Liver (tissue), 3 donors: ENCODE results near the gene MEOX1.

Experiments used
- ATF3 ChIP-seq: IDR thresholded peaks from 2 replicates; pipeline ENCODE4 v1.6.1; 2016; ENCODE audit warnings: antibody characterized with exemption
- CTCF ChIP-seq: fragments of 150-350 bp; IDR thresholded peaks from 2 replicates; pipeline ENCODE4 v1.5.1; 2017; ENCODE audit warnings: improper control_type of control experiment, low read depth, low read length; ENCODE audit not compliant: missing input control
- EGR1 ChIP-seq, 2 donors: IDR thresholded peaks; 2 replicates each; pipeline ENCODE4 v1.6.1; 2016 to 2018; ENCODE audit warnings: antibody characterized with exemption in 2 of 2, low read depth in 2 of 2
- FOXA1 ChIP-seq: IDR thresholded peaks from 2 replicates; pipeline ENCODE4 v1.6.1; 2016; ENCODE audit warnings: antibody characterized with exemption
- FOXA2 ChIP-seq: IDR thresholded peaks from 2 replicates; pipeline ENCODE4 v1.6.1; 2016; ENCODE audit warnings: antibody characterized with exemption
- GABPA ChIP-seq, 2 donors: IDR thresholded peaks in 1 of 2; conservative IDR thresholded peaks in 1 of 2; 2 replicates each; pipeline ENCODE4 v1.6.1; 2016; ENCODE audit warnings: antibody characterized with exemption in 2 of 2, mild to moderate bottlenecking in 1 of 2, moderate library complexity in 1 of 2
- JUND ChIP-seq, 2 donors: IDR thresholded peaks; 2 replicates each; pipeline ENCODE4 v1.6.1; 2016; ENCODE audit warnings: antibody characterized with exemption in 2 of 2
- MAX ChIP-seq: IDR thresholded peaks from 2 replicates; pipeline ENCODE4 v1.6.1; 2016; ENCODE audit warnings: antibody characterized with exemption
- NR2F2 ChIP-seq: IDR thresholded peaks from 2 replicates; pipeline ENCODE4 v1.6.1; 2016; ENCODE audit warnings: antibody characterized with exemption
- RAD21 ChIP-seq, 2 donors: IDR thresholded peaks; 2 replicates each; pipeline ENCODE4 v1.6.1; 2016; ENCODE audit warnings: antibody characterized with exemption in 2 of 2, mild to moderate bottlenecking in 2 of 2
- SP1 ChIP-seq: IDR thresholded peaks from 2 replicates; pipeline ENCODE4 v1.6.1; 2018; ENCODE audit warnings: antibody characterized with exemption, mild to moderate bottlenecking
- TAF1 ChIP-seq: conservative IDR thresholded peaks from 2 replicates; pipeline ENCODE4 v1.6.1; 2016; ENCODE audit warnings: antibody characterized with exemption, mild to moderate bottlenecking
- YY1 ChIP-seq: IDR thresholded peaks from 2 replicates; pipeline ENCODE4 v1.6.1; 2016; ENCODE audit warnings: antibody characterized with exemption, mild to moderate bottlenecking
- ZBTB33 ChIP-seq: IDR thresholded peaks from 2 replicates; pipeline ENCODE4 v1.6.1; 2016; ENCODE audit warnings: antibody characterized with exemption
- donor health status: healthy.
- donor health status: healthy.

GRCh38 chr17:43637563-43638323, 24.0 kb downstream of the MEOX1 start:
- TF ChIP-seq RAD21 (IDR thresholded peaks at IDR 0.05) (no peak), CTCF (no peak), GABPA (IDR thresholded peaks at IDR 0.05 in 1 of 2, conservative IDR thresholded peaks at IDR 0.05 in 1 of 2) (no peak), SP1 (no peak), MAX (no peak), YY1 (no peak), FOXA2 (no peak), TAF1 (no peak), JUND (IDR thresholded peaks at IDR 0.05) (no peak), EGR1 (IDR thresholded peaks at IDR 0.05; ENCODE audit: low read depth in 2 of 2) (no peak), ATF3 (no peak), FOXA1 (no peak), ZBTB33 (no peak), NR2F2 (no peak)
